HAP-1 (cell line): Measurements from ENCODE around the gene ITCH.
"Not testable (repeated sequence)": the region's sequence is repeated elsewhere in the genome, so short reads cannot be mapped to it uniquely, and the experiment has no call there.

Source experiments
- DNase-seq, 2 experiments: peaks; one replicate each; pipeline ENCODE4 v3.0.0-alpha.2; 2016 to 2020; ENCODE audit warnings: low spot score in 2 of 2
- H3K27me3 ChIP-seq: fragments of 250-450 bp; sonication (Bioruptor Pico); 2 replicates; pipeline ENCODE4 v1.5.1; 2020; ENCODE audit warnings: low read depth, mild to moderate bottlenecking, moderate library complexity
- H3K36me3 ChIP-seq: fragments of 250-450 bp; sonication (Bioruptor Pico); replicated peaks from 2 replicates; pipeline ENCODE4 v1.5.1; 2020; ENCODE audit warnings: mild to moderate bottlenecking
- H3K4me1 ChIP-seq: fragments of 250-450 bp; sonication (Bioruptor Pico); 2 replicates; pipeline ENCODE4 v1.5.1; 2020; ENCODE audit warnings: mild to moderate bottlenecking
- H3K4me3 ChIP-seq: fragments of 250-450 bp; sonication (Bioruptor Pico); 2 replicates; pipeline ENCODE4 v1.5.1; 2020; ENCODE audit warnings: mild to moderate bottlenecking, moderate library complexity
- H3K9me3 ChIP-seq: fragments of 250-450 bp; sonication (Bioruptor Pico); 2 replicates; pipeline ENCODE4 v1.5.1; 2020; ENCODE audit warnings: mild to moderate bottlenecking, moderate library complexity
- in situ Hi-C: fragments of 300-500 bp; cut with MboI; formaldehyde crosslinking; loops from 3 replicates; pipeline ENCODE4 v1.14.3; 2020; ENCODE audit warnings: low sequenced_read_pairs, inconsistent platforms, mixed read lengths

The ITCH gene

GRCh38 chr20:34449674-34450592 lies 86.9 kb downstream of the ITCH start:
- no peak for DNase-seq
- no peaks in the 10 kb centered on the region for H3K4me1 ChIP-seq
- H3K27me3 ChIP-seq, result no peaks in the 10 kb centered on the region
- no peak overlapping the region for H3K4me3 ChIP-seq
- H3K9me3 ChIP-seq, result no peaks in the 10 kb centered on the region
- peaks cover 53% of the 10 kb centered on the region for H3K36me3 ChIP-seq
- in situ Hi-C loops, result no loop called here

GRCh38 chr20:34452281-34452982 lies 89.4 kb downstream of the ITCH start:
- Histone ChIP-seq H3K9me3 (no peaks in the 10 kb centered on the region), H3K4me3 (no peak overlapping the region), H3K4me1 (no peaks in the 10 kb centered on the region), H3K36me3 (peaks cover 43% of the 10 kb centered on the region), H3K27me3 (no peaks in the 10 kb centered on the region)
- in situ Hi-C loops, result no loop called here
- no peak for DNase-seq

GRCh38 chr20:34458631-34459030 lies 95.6 kb downstream of the ITCH start:
- Histone ChIP-seq H3K4me3 (no peak overlapping the region), H3K36me3 (peaks cover 39% of the 10 kb centered on the region), H3K4me1 (no peaks in the 10 kb centered on the region), H3K27me3 (no peaks in the 10 kb centered on the region), H3K9me3 (no peaks in the 10 kb centered on the region)
- in situ Hi-C loops, result no loop called here
- no peak for DNase-seq

- in situ Hi-C loops, result no loop called here
- Histone ChIP-seq H3K27me3 (no peaks in the 10 kb centered on the region), H3K4me3 (no peak overlapping the region), H3K9me3 (no peaks in the 10 kb centered on the region), H3K36me3 (peaks cover 39% of the 10 kb centered on the region), H3K4me1 (no peaks in the 10 kb centered on the region)
- DNase-seq, result no peak
Observed at GRCh38 chr20:34459209-34459897, 96.3 kb downstream of the ITCH start.

GRCh38 chr20:34461779-34462087 lies 98.7 kb downstream of the ITCH start:
- no peaks in the 10 kb centered on the region for H3K27me3 ChIP-seq
- DNase-seq, result no peak
- H3K9me3 ChIP-seq, result no peaks in the 10 kb centered on the region
- no peaks in the 10 kb centered on the region for H3K4me1 ChIP-seq
- H3K4me3 ChIP-seq, result no peak overlapping the region
- in situ Hi-C loops, result no loop called here
- peaks cover 38% of the 10 kb centered on the region for H3K36me3 ChIP-seq

GRCh38 chr20:34468951-34469350 lies 105.9 kb downstream of the ITCH start:
- H3K36me3 ChIP-seq, result peaks cover 18% of the 10 kb centered on the region
- DNase-seq, result no peak

GRCh38 chr20:34472246-34472925 lies 109.3 kb downstream of the ITCH start:
- H3K36me3 ChIP-seq, result peaks cover 25% of the 10 kb centered on the region
- H3K9me3 ChIP-seq, result no peaks in the 10 kb centered on the region
- H3K4me1 ChIP-seq, result no peaks in the 10 kb centered on the region
- no peak for DNase-seq
- in situ Hi-C loops, result no loop called here
- no peaks in the 10 kb centered on the region for H3K27me3 ChIP-seq
- no peak overlapping the region for H3K4me3 ChIP-seq

More at GRCh38 chr20:34468951-34469350, 105.9 kb downstream of the ITCH start:
- Histone ChIP-seq H3K27me3 (no peaks in the 10 kb centered on the region), H3K4me1 (no peaks in the 10 kb centered on the region), H3K9me3 (no peaks in the 10 kb centered on the region), H3K4me3 (no peak overlapping the region)
- in situ Hi-C loops, result no loop called here

- in situ Hi-C loops, result no loop called here
Observed at GRCh38 chr20:34473262-34473883, 110.3 kb downstream of the ITCH start.

GRCh38 chr20:34475979-34476736 lies 113.1 kb downstream of the ITCH start:
- no peak for DNase-seq
- in situ Hi-C loops, result no loop called here

More at GRCh38 chr20:34473262-34473883, 110.3 kb downstream of the ITCH start:
- no peak overlapping the region for H3K4me3 ChIP-seq
- peak in 1 of 2 experiments; percentile 69 for DNase-seq
- H3K9me3 ChIP-seq, result no peaks in the 10 kb centered on the region
- H3K27me3 ChIP-seq, result no peaks in the 10 kb centered on the region
- H3K4me1 ChIP-seq, result no peaks in the 10 kb centered on the region
- peaks cover 34% of the 10 kb centered on the region for H3K36me3 ChIP-seq

GRCh38 chr20:34479627-34480026 lies 116.6 kb downstream of the ITCH start:
- Histone ChIP-seq H3K4me3 (no peak overlapping the region), H3K9me3 (no peaks in the 10 kb centered on the region), H3K36me3 (peaks cover 71% of the 10 kb centered on the region), H3K4me1 (no peaks in the 10 kb centered on the region), H3K27me3 (no peaks in the 10 kb centered on the region)
- in situ Hi-C loops, result no loop called here
- DNase-seq, result no peak

More at GRCh38 chr20:34475979-34476736, 113.1 kb downstream of the ITCH start:
- Histone ChIP-seq H3K4me3 (no peak overlapping the region), H3K9me3 (no peaks in the 10 kb centered on the region), H3K27me3 (no peaks in the 10 kb centered on the region), H3K4me1 (no peaks in the 10 kb centered on the region), H3K36me3 (peaks cover 54% of the 10 kb centered on the region)

- H3K27me3 ChIP-seq, DNase-seq, H3K9me3 ChIP-seq, in situ Hi-C loops, H3K4me1 ChIP-seq, H3K4me3 ChIP-seq: not testable (repeated sequence)
- peaks cover 62% of the 10 kb centered on the region for H3K36me3 ChIP-seq
Observed at GRCh38 chr20:34482154-34482553, 119.1 kb downstream of the ITCH start.

GRCh38 chr20:34483585-34484220 lies 120.6 kb downstream of the ITCH start:
- H3K4me3 ChIP-seq, H3K27me3 ChIP-seq, H3K9me3 ChIP-seq, in situ Hi-C loops, H3K4me1 ChIP-seq, DNase-seq: not testable (repeated sequence)
- peaks cover 59% of the 10 kb centered on the region for H3K36me3 ChIP-seq
